CD4-positive, CD25-positive, alpha-beta regulatory T cell (primary cell): Measurements from ENCODE around the gene PNLIPRP1. TPM values are rescaled to one million over a fixed set of nuclear protein-coding genes. Genes with fewer than 3 reads are reported as not detected.

Experiments
- ATAC-seq, 2 donors: fragments of 150-1000 bp; cut with Tn5 transposase; one replicate each; pipeline ENCODE4 v1.10.0; 2021; ENCODE audit warnings: low read depth in 2 of 2, moderate number of reproducible peaks in 2 of 2, moderate library complexity in 1 of 2
- DNase-seq, 3 donors: peaks; one replicate each; pipeline versions ENCODE4 v3.0.0 to v3.0.0-alpha.2; 2012 to 2022; ENCODE audit warnings: mixed read lengths in 1 of 3
- H3K27ac ChIP-seq: one replicate; pipeline ENCODE4 v1.7.0; 2013; ENCODE audit warnings: mild to moderate bottlenecking, low read length; ENCODE audit not compliant: insufficient read depth, poor library complexity, severe bottlenecking
- H3K27me3 ChIP-seq: one replicate; pipeline ENCODE4 v1.7.0; 2013; ENCODE audit warnings: low read length; ENCODE audit not compliant: control insufficient read depth, insufficient read depth
- H3K36me3 ChIP-seq: one replicate; pipeline ENCODE4 v1.7.0; 2013; ENCODE audit warnings: mild to moderate bottlenecking, low read length, moderate library complexity; ENCODE audit not compliant: control insufficient read depth, insufficient read depth
- H3K4me1 ChIP-seq: 2 replicates; pipeline ENCODE4 v1.7.0; 2013; ENCODE audit warnings: mild to moderate bottlenecking, low read length; ENCODE audit not compliant: insufficient read depth, control insufficient read depth, poor library complexity, severe bottlenecking
- H3K4me3 ChIP-seq: one replicate; pipeline ENCODE4 v1.7.0; 2013; ENCODE audit warnings: low read depth, mild to moderate bottlenecking, low read length, moderate library complexity
- H3K9me3 ChIP-seq, 2 experiments: 1 replicate in 1 of 2; 2 replicates in 1 of 2; pipeline ENCODE4 v1.7.0; 2013; ENCODE audit warnings: low read length in 2 of 2, mild to moderate bottlenecking in 1 of 2, moderate library complexity in 1 of 2; ENCODE audit not compliant: control insufficient read depth in 2 of 2
- H3K27ac Mint-ChIP-seq, 3 donors: one replicate each; pipeline ENCODE4 v1.8.0; 2020 to 2022; ENCODE audit warnings: mild to moderate bottlenecking in 3 of 3, mixed read lengths in 3 of 3, moderate library complexity in 2 of 3
- H3K27me3 Mint-ChIP-seq: one replicate; pipeline ENCODE4 v1.8.0; 2022; ENCODE audit warnings: mild to moderate bottlenecking, mixed read lengths
- H3K36me3 Mint-ChIP-seq: one replicate; pipeline ENCODE4 v1.8.0; 2020; ENCODE audit warnings: mixed read lengths
- H3K4me1 Mint-ChIP-seq, 4 donors: one replicate each; pipeline ENCODE4 v1.8.0; 2020 to 2022; ENCODE audit warnings: mixed read lengths in 4 of 4, mild to moderate bottlenecking in 1 of 4
- H3K4me3 Mint-ChIP-seq, 4 donors: one replicate each; pipeline ENCODE4 v1.8.0; 2020 to 2022; ENCODE audit warnings: mild to moderate bottlenecking in 4 of 4, mixed read lengths in 4 of 4, moderate library complexity in 3 of 4
- H3K9me3 Mint-ChIP-seq, 7 donors: one replicate each; pipeline ENCODE4 v1.8.0; 2020 to 2022; ENCODE audit warnings: mixed read lengths in 7 of 7, mild to moderate bottlenecking in 3 of 7, moderate library complexity in 2 of 7
- polyA plus RNA-seq, 4 donors: library from polyadenylated mRNA; unstranded; fragments of 300-500 nt; fragmentation: Illumina TruSeq; gene quantifications; one replicate each; pipeline ENCODE4 v1.2.3, GENCODE V29; 2021
- total RNA-seq: library from RNA; stranded (reverse); gene quantifications from one replicate; pipeline ENCODE4 v1.2.3, GENCODE V29; 2022

The PNLIPRP1 gene
- total and polyA plus RNA-seq, 5 donors from 2014 or later = not detected

- Histone ChIP-seq H3K27me3 (no peaks in the 10 kb centered on the region), H3K4me1 (no peaks in the 10 kb centered on the region), H3K9me3 (no peaks in the 10 kb centered on the region), H3K36me3 (no peaks in the 10 kb centered on the region), H3K27ac (no peak overlapping the region), H3K4me3 (no peak overlapping the region)
- no peaks in the 10 kb centered on the region for H3K27me3 Mint-ChIP-seq
- H3K36me3 Mint-ChIP-seq = no peaks in the 10 kb centered on the region
- no peak for DNase-seq
- no peak overlapping the region for H3K27ac Mint-ChIP-seq
- H3K4me3 Mint-ChIP-seq = no peak overlapping the region
- H3K9me3 Mint-ChIP-seq = peaks cover 0 to 4% (median 0%) of the 10 kb centered on the region in 7 donors
- H3K4me1 Mint-ChIP-seq = no peaks in the 10 kb centered on the region
- ATAC-seq = no peak
Measured at GRCh38 chr10:116634126-116634975, 43.6 kb downstream of the PNLIPRP1 start.

- Histone ChIP-seq H3K27me3 (no peaks in the 10 kb centered on the region), H3K4me1 (no peaks in the 10 kb centered on the region), H3K27ac (no peak overlapping the region), H3K9me3 (no peaks in the 10 kb centered on the region), H3K4me3 (no peak overlapping the region), H3K36me3 (no peaks in the 10 kb centered on the region)
- no peak overlapping the region for H3K4me3 Mint-ChIP-seq
- H3K9me3 Mint-ChIP-seq = peaks cover 0 to 6% (median 2%) of the 10 kb centered on the region in 7 donors
- ATAC-seq (no peak), DNase-seq (no peak)
- H3K4me1 Mint-ChIP-seq = no peaks in the 10 kb centered on the region
- H3K36me3 Mint-ChIP-seq = no peaks in the 10 kb centered on the region
- H3K27me3 Mint-ChIP-seq = no peaks in the 10 kb centered on the region
- H3K27ac Mint-ChIP-seq = no peak overlapping the region
Measured at GRCh38 chr10:116636385-116636784, 45.6 kb downstream of the PNLIPRP1 start.

- no peak overlapping the region for H3K27ac ChIP-seq
- Mint-ChIP-seq H3K27me3 (no peaks in the 10 kb centered on the region), H3K4me1 (no peaks in the 10 kb centered on the region), H3K9me3 (peaks cover 0 to 6% (median 2%) of the 10 kb centered on the region in 7 donors), H3K4me3 (no peak overlapping the region), H3K36me3 (no peaks in the 10 kb centered on the region), H3K27ac (no peak overlapping the region)
- H3K9me3 ChIP-seq = no peaks in the 10 kb centered on the region
- no peaks in the 10 kb centered on the region for H3K36me3 ChIP-seq
- ATAC-seq (no peak), DNase-seq (no peak)
- H3K27me3 ChIP-seq = no peaks in the 10 kb centered on the region
- H3K4me3 ChIP-seq = no peak overlapping the region
- no peaks in the 10 kb centered on the region for H3K4me1 ChIP-seq
Measured at GRCh38 chr10:116636976-116637375, 46.2 kb downstream of the PNLIPRP1 start.

- Histone ChIP-seq H3K36me3 (no peaks in the 10 kb centered on the region), H3K27ac (no peak overlapping the region), H3K4me1 (no peaks in the 10 kb centered on the region), H3K9me3 (no peaks in the 10 kb centered on the region), H3K4me3 (no peak overlapping the region), H3K27me3 (no peaks in the 10 kb centered on the region)
- DNase-seq = no peak
- ATAC-seq = no peak
- Mint-ChIP-seq H3K4me3 (no peak overlapping the region), H3K4me1 (no peaks in the 10 kb centered on the region), H3K36me3 (no peaks in the 10 kb centered on the region), H3K27me3 (no peaks in the 10 kb centered on the region), H3K9me3 (peaks cover 0 to 6% (median 2%) of the 10 kb centered on the region in 7 donors), H3K27ac (no peak overlapping the region)
Measured at GRCh38 chr10:116637830-116638229, 47.1 kb downstream of the PNLIPRP1 start.

GRCh38 chr10:116646502-116646901 lies 55.7 kb downstream of the PNLIPRP1 start:
- H3K27me3 ChIP-seq = no peaks in the 10 kb centered on the region
- no peak overlapping the region for H3K27ac Mint-ChIP-seq
- DNase-seq (no peak), ATAC-seq (no peak)
- H3K36me3 ChIP-seq = no peaks in the 10 kb centered on the region
- no peak overlapping the region for H3K4me3 ChIP-seq
- peaks cover 9% of the 10 kb centered on the region for H3K27me3 Mint-ChIP-seq
- H3K9me3 ChIP-seq = no peaks in the 10 kb centered on the region
- no peaks in the 10 kb centered on the region for H3K36me3 Mint-ChIP-seq
- H3K4me3 Mint-ChIP-seq = no peak overlapping the region
- H3K4me1 ChIP-seq = no peaks in the 10 kb centered on the region
- peaks cover 1 to 12% (median 5%) of the 10 kb centered on the region in 7 donors for H3K9me3 Mint-ChIP-seq
- H3K27ac ChIP-seq = no peak overlapping the region
- H3K4me1 Mint-ChIP-seq = peaks cover 0 to 2% (median 0%) of the 10 kb centered on the region in 4 donors

- Mint-ChIP-seq H3K27me3 (peaks cover 8% of the 10 kb centered on the region), H3K4me3 (no peak overlapping the region), H3K9me3 (peaks cover 2 to 12% (median 7%) of the 10 kb centered on the region in 7 donors), H3K4me1 (peaks cover 0 to 2% (median 0%) of the 10 kb centered on the region in 4 donors), H3K27ac (no peak overlapping the region), H3K36me3 (no peaks in the 10 kb centered on the region)
- H3K4me3 ChIP-seq = no peak overlapping the region
- no peak overlapping the region for H3K27ac ChIP-seq
- no peaks in the 10 kb centered on the region for H3K9me3 ChIP-seq
- ATAC-seq = no peak
- no peaks in the 10 kb centered on the region for H3K36me3 ChIP-seq
- DNase-seq = no peak
- H3K4me1 ChIP-seq = no peaks in the 10 kb centered on the region
- H3K27me3 ChIP-seq = no peaks in the 10 kb centered on the region
Measured at GRCh38 chr10:116648903-116649302, 58.1 kb downstream of the PNLIPRP1 start.

GRCh38 chr10:116653885-116654284 lies 63.1 kb downstream of the PNLIPRP1 start:
- no peaks in the 10 kb centered on the region for H3K36me3 Mint-ChIP-seq
- no peak overlapping the region for H3K27ac Mint-ChIP-seq
- Histone ChIP-seq H3K9me3 (no peaks in the 10 kb centered on the region), H3K4me3 (no peak overlapping the region), H3K36me3 (no peaks in the 10 kb centered on the region), H3K27me3 (no peaks in the 10 kb centered on the region), H3K27ac (no peak overlapping the region), H3K4me1 (no peaks in the 10 kb centered on the region)
- peaks cover 1 to 12% (median 5%) of the 10 kb centered on the region in 7 donors for H3K9me3 Mint-ChIP-seq
- no peak for ATAC-seq
- no peak overlapping the region for H3K4me3 Mint-ChIP-seq
- no peak for DNase-seq
- no peaks in the 10 kb centered on the region for H3K27me3 Mint-ChIP-seq
- no peaks in the 10 kb centered on the region for H3K4me1 Mint-ChIP-seq

- no peaks in the 10 kb centered on the region for H3K9me3 ChIP-seq
- DNase-seq (no peak), ATAC-seq (no peak)
- no peaks in the 10 kb centered on the region for H3K27me3 Mint-ChIP-seq
- H3K36me3 ChIP-seq = no peaks in the 10 kb centered on the region
- H3K9me3 Mint-ChIP-seq = peaks cover 0 to 4% (median 3%) of the 10 kb centered on the region in 7 donors
- no peak overlapping the region for H3K4me3 Mint-ChIP-seq
- no peak overlapping the region for H3K4me3 ChIP-seq
- no peaks in the 10 kb centered on the region for H3K36me3 Mint-ChIP-seq
- no peak overlapping the region for H3K27ac ChIP-seq
- no peak overlapping the region for H3K27ac Mint-ChIP-seq
- H3K4me1 ChIP-seq = no peaks in the 10 kb centered on the region
- no peaks in the 10 kb centered on the region for H3K27me3 ChIP-seq
- H3K4me1 Mint-ChIP-seq = no peaks in the 10 kb centered on the region
Measured at GRCh38 chr10:116654816-116655215, 64.1 kb downstream of the PNLIPRP1 start.
